Measurements from ENCODE around the gene USP36. TPM values are rescaled to one million over a fixed set of nuclear protein-coding genes. Genes with fewer than 3 reads are reported as not detected.
A peak's percentile ranks its signal among the peaks of the same experiment; 100 is the strongest.
"Not testable (repeated sequence)": the region's sequence is repeated elsewhere in the genome, so short reads cannot be mapped to it uniquely, and the experiment has no call there.

USP36 gene
- 20.8 and 22.2 TPM in 2 replicates for total RNA-seq (2014; rRNA removed; shearing (Covaris generic))
- polyA plus RNA-seq (2015; cell fraction: cytosol; rRNA removed): 27.4 and 29.4 TPM in 2 replicates
- 66.6 and 71.1 TPM in 2 replicates for polyA plus RNA-seq (2015; cell fraction: nucleus; rRNA removed)

GRCh38 chr17:78840780-78841611 lies at the start of gene USP36:
TSS of gene USP36 (minus strand) at chr17:78840814. CDS start at chr17:78836363, 4,451 bp downstream.
- peak; percentile 98 for DNase-seq (ENCODE audit: low read depth)

DNA sequence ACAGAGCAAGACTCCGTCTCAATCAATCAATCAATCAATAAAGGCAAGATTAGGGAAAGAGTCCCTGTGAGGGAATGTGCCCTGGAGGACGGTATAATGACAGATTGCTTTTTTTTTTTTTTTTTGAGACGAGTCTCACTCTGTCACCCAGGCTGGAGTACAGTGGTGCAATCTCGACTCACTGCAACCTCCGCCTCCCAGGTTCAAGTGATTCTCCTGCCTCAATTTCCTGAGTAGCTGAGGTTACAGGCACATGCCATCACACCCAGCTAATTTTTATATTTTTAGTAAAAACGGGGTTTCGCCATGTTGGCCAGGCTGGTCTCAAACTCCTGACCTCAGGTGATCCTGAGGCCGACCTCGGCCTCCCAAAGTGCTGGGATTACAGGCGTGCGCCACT lies 49.5 kb upstream of the USP36 start:
- DNase-seq (ENCODE audit: low read depth): not testable (repeated sequence)

GRCh38 chr17:78889531-78889930 lies 48.9 kb upstream of the USP36 start:
- no peak for DNase-seq (ENCODE audit: low read depth)

GRCh38 chr17:78888941-78889518 lies 48.4 kb upstream of the USP36 start:
- no peak for DNase-seq (ENCODE audit: low read depth)

- DNase-seq (ENCODE audit: low read depth): no peak
Measured at GRCh38 chr17:78886954-78887353, 46.3 kb upstream of the USP36 start.

- DNase-seq (ENCODE audit: low read depth): no peak
Measured at GRCh38 chr17:78885956-78886355, 45.3 kb upstream of the USP36 start.

GRCh38 chr17:78884876-78885667 lies 44.5 kb upstream of the USP36 start:
- DNase-seq (ENCODE audit: low read depth): no peak

GRCh38 chr17:78884148-78884825 lies 43.7 kb upstream of the USP36 start:
- DNase-seq (ENCODE audit: low read depth): no peak

DNA sequence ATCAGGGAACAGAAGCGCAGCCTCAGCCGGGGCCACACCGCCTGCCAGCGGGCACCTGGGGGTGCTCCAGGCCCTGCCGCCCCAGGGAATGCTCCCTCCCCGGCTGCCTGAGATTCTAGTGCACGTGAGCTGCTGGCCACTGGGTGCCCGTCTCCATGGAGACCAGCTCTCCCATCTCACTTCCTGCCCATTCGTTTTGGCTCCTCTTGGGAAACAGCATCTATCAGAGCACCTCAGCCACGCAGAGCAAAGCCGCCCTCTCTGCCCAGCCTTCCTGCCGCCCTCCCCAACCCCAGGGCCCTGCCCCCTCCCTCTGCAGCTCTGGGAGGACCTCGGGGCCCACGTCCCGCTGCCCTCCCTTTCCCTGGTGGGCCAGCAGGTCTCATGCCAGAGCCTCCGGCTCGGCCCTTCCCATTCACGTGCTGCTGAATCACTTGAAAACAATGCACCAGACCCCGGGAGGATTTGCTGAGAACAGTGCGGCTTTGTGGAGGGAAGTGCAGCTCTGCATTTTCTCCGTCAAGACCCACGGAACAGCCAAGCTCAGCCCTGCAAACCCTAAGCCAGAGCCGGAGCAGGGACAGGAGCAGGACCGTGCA lies 43.0 kb upstream of the USP36 start:
- DNase-seq (ENCODE audit: low read depth): peak; percentile 98

- no peak for DNase-seq (ENCODE audit: low read depth)
Measured at GRCh38 chr17:78883089-78883532, 42.5 kb upstream of the USP36 start.

DNA sequence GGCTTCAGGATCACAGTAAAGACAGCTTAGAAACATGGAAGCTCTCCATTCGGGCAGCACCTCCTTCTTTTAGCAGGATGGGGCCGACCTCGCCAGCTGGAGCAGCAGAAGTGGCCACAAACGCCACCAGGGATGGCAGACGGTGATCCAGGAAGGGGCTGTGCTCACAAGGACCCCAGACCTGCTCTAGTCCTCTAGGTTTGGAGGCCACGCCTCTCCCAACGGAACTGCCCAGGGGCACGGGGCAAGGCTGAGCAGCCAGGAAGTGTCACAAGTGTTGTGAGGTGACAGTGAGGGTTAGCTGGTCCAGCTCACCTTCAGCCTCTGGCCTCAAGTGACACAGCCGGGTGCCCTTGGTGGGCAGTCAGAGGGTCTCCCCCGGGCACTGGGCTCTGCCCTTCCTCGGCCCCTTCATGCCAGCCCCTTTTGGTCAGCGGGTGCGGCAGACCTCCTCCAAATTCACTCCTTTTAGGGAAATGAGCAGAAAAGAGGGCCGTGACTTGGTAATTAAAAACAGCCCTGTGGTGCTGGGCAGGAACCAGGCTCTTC lies 42.0 kb upstream of the USP36 start:
- no peak for DNase-seq (ENCODE audit: low read depth)

DNA sequence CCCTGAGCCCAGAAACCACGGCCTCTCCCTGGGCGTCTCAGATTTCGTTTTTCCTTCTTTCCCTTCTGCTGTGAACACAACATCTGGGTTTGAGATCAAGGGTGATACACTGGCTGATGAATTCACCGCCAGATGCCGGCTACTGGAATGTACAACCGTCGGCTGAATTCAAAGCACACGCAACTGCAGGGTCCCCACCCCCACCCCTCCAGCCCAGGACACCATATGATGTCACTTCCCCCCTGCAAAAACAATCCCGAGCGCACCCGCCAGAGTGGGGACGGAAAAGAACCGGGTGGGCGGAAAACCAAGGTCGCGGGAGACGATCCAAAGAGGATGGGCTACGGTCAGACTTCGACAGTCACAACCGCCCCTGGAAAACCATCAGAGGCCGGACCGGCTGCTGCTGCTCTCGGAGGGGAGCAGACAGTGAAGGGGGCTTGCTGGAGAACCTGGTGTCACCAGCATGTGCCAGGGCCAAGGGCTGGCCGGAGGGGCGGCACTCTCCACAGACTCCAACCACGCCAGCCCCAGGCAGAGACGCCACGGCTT lies 39.1 kb upstream of the USP36 start:
- DNase-seq (ENCODE audit: low read depth): peak; percentile 86

DNA sequence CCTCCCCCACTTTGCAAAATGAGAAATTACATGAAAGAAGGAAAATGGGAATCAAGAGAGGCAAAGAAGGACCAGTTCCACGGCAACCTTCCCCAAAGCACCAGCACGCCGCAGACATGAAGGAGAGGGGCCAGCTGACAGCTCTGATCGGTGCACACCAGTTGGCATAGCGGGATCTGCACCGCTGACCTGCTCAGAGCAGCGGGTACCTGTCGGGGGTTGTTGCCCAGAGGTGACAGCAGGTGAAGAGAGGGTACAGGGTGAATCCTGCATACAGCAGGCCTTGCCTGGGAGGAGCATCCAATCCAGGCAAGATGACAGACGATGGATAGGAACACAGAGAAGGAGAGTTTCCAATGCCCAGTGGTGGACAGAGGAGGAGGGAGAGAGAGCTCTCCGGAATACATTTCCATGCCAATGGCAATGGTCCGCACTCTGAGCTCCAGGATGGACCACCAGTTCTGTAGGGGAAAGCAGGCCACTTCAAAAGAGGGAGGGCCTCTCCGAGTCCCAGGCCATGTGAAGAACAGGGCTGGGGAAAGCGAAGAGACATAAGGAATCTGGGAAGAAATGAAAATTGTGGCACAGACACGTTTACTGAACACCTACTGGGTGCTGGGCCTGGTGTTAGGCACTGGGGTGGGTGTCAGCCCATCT lies 38.4 kb upstream of the USP36 start:
- DNase-seq (ENCODE audit: low read depth): no peak

DNA sequence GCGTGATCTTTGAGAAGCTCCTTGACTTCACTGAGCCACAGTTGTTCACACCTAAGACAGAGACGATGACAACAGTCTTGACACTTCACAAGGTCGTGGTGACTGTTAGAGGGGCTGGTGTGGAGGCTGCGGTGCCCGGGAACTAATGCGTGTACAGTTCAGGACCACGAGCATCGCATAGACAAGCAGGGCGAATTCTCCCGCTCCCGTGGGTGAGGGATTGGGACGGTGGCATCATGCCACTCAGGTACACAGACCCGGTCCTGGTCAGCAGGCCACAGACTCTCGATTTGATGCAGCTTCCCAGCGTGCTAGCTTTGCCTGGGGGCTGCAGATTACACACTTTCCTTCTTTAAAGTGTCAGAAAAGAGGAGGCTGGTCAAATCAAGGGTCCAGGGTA lies 37.6 kb upstream of the USP36 start:
- DNase-seq (ENCODE audit: low read depth): no peak

DNA sequence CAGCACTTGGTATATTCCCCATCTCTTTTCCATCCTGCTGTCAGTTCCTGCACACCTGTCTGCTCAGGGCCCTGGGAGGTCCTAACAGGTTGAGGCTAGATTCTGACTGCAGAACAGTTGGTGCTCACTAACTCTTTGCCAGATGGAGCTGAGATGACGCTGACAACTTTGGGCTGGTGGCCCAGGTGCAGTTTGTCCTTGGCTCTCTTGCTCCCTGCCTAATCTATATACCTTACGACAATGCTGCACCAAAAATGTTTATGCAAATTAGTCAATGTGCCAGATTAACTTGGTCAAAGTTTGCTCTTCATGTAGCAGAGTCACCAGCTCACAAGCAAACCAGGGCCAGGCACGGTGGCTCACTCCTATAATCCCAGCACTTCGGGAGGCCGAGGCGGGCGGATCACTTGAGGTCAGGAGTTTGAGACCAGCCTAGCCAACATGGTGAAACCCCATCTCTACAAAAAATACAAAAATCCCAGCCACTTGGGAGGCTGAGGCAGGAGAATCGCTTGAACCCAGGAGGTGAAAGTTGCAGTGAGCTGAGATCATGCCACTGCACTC lies 36.4 kb upstream of the USP36 start:
- not testable (repeated sequence) for DNase-seq (ENCODE audit: low read depth)

DNA sequence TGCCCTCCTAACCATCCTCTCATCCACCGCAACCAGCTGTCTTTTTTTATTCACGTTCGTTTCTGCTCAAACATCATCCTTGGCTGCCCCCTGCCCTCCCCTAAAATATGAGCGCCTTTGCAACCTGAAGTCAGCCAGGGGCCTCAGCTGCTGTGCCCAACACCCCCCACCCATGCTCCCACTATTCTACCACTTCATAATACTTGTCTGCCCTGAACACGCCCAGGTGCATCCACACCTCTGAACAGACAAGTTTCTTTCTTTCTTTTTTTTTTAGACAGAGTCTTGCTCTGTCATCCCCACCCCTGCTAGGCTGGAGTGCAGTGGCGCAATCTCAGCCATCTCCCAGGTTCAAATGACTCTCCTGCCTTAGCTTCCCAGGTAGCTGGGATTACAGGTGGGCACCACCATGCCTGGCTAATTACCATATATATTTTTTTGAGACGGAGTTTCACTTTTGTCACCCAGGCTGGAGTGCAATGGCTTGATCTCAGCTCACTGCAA lies 35.5 kb upstream of the USP36 start:
- DNase-seq (ENCODE audit: low read depth): no peak

DNA sequence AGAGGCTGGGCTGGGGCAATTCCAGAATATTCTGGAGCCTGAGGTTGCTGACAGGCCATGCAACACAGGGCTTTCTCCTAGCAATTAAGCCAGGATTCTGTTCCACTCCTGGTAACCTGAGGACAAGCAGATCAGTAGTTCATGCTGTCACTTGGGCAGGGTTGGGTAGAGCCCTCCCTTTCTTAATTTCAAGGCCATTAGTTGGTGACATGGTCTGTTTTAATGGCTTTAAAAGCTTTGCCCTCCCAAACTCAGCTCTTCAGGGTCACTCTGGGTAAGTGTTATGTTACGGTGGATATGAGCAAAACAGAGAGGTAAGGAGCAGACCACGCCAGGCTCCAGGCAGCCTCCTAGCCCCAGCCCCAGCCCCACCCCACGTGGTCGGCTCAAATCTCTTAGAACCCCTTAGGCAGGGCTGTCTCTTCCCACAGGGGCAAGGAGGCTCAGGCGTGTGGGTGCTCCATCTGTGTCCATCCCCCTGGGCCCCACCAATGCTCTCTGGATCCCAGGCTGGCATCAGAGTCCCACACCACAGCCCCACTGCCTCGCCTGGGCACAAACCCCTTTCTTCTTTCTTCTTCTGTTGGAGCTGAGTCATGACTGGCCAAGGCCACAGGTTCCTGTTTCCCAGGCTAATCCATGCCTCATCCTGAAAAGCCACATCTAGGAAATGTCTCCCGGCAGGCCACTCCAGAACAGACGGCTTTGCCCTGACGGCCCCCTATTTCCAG lies 34.9 kb upstream of the USP36 start:
- peak; percentile 92 for DNase-seq (ENCODE audit: low read depth)
